B cell (primary cell): ENCODE data around the gene WBP4.

Experiments
- CTCF ChIP-seq: fragments of 200-600 bp; IDR thresholded peaks from one replicate; pipeline ENCODE4 v1.8.0; 2022; ENCODE audit warnings: antibody characterized with exemption, mild to moderate bottlenecking
- EZH2 ChIP-seq: IDR thresholded peaks from 2 replicates; pipeline ENCODE4 v1.6.1; 2012; ENCODE audit warnings: borderline replicate concordance, low read depth, mild to moderate bottlenecking, moderate library complexity, low read length; ENCODE audit not compliant: insufficient read depth, poor library complexity, severe bottlenecking

- no peak for TF ChIP-seq CTCF
- TF ChIP-seq EZH2: no peak
Measured at GRCh38 chr13:41064493-41064892, 3.2 kb downstream of the WBP4 start.
